ENCODE data around the gene POLRMT.

GRCh38 chr19:593055-593454, 40.3 kb downstream of the POLRMT start:
- no peak for TF ChIP-seq CTCF (IDR thresholded peaks at IDR 0.05)
- TF ChIP-seq POLR2A (IDR thresholded peaks at IDR 0.05) = no peak
